B cell (primary cell): ENCODE measurements around the gene PCSK9. TPM values are rescaled to one million over a fixed set of nuclear protein-coding genes. Genes with fewer than 3 reads are reported as not detected.

Source experiments
- ATAC-seq: fragments of 200-7000 bp; cut with Tn5 transposase; one replicate; pipeline ENCODE4 v1.10.0; 2021; ENCODE audit warnings: low read depth, mild to moderate bottlenecking, moderate number of reproducible peaks, moderate library complexity
- CTCF ChIA-PET: fragments of 350-600 bp; sonication (Branson Sonifier 250); formaldehyde crosslinking; loops from one replicate; lab custom pipeline; 2021; ENCODE audit warnings: antibody characterized with exemption, inconsistent platforms; lab: Charles Lee
- POLR2A ChIA-PET: fragments of 350-600 bp; sonication (Branson Sonifier 250); formaldehyde crosslinking; loops from one replicate; lab custom pipeline; 2021; ENCODE audit warnings: antibody characterized with exemption; lab: Charles Lee
- DNase-seq: peaks from one replicate; pipeline ENCODE4 v3.0.0; 2013
- H2AFZ ChIP-seq: 2 replicates; pipeline ENCODE4 v1.6.1; 2012; ENCODE audit warnings: mild to moderate bottlenecking, low read depth, low read length; ENCODE audit not compliant: insufficient read depth, poor library complexity, severe bottlenecking
- H3K27ac ChIP-seq, 2 donors: 1 replicate in 1 of 2; 2 replicates in 1 of 2; pipeline ENCODE4 v1.5.1; 2012 to 2013; ENCODE audit warnings: low read length in 2 of 2, mild to moderate bottlenecking in 2 of 2, moderate library complexity in 1 of 2
- H3K27me3 ChIP-seq, 4 experiments: fragments of 200-600 bp in 1 of 4; sonication (generic) in 1 of 4; replicated peaks in 1 of 4; 1 replicate in 2 of 4; 2 replicates in 2 of 4; pipeline versions ENCODE4 v1.6.1 to v1.7.0; 2013 to 2016; ENCODE audit warnings: low read length in 3 of 4, mild to moderate bottlenecking in 2 of 4, mixed read lengths in 1 of 4, moderate library complexity in 1 of 4; ENCODE audit not compliant: insufficient read depth in 4 of 4, control insufficient read depth in 3 of 4; ENCODE audit errors: control extremely low read depth in 1 of 4
- H3K36me3 ChIP-seq, 2 experiments: replicated peaks in 1 of 2; 1 replicate in 1 of 2; 2 replicates in 1 of 2; pipeline versions ENCODE4 v1.6.1 to v1.7.1; 2013; ENCODE audit warnings: low read length in 1 of 2; ENCODE audit not compliant: insufficient read depth in 2 of 2, control insufficient read depth in 1 of 2; ENCODE audit errors: control extremely low read depth in 1 of 2, extremely low read depth in 1 of 2
- H3K4me1 ChIP-seq, 2 donors: fragments of 200-600 bp in 1 of 2; sonication (generic) in 1 of 2; 1 replicate in 1 of 2; 2 replicates in 1 of 2; pipeline versions ENCODE4 v1.5.1 to v1.6.1; 2013 to 2017; ENCODE audit warnings: low read length in 2 of 2; ENCODE audit not compliant: control insufficient read depth in 2 of 2, insufficient read depth in 2 of 2
- H3K4me2 ChIP-seq: replicated peaks from 2 replicates; pipeline ENCODE3; 2012; ENCODE audit warnings: mild to moderate bottlenecking, low read depth, low read length; ENCODE audit not compliant: poor library complexity, severe bottlenecking
- H3K4me3 ChIP-seq, 5 experiments: fragments of 200-600 bp in 1 of 5; sonication (generic) in 1 of 5; 1 replicate in 3 of 5; 2 replicates in 2 of 5; pipeline versions ENCODE4 v1.5.1 to v1.7.0; 2011 to 2016; ENCODE audit warnings: low read length in 4 of 5, mild to moderate bottlenecking in 4 of 5, low read depth in 2 of 5, control low read depth in 1 of 5, moderate library complexity in 1 of 5; ENCODE audit not compliant: insufficient read depth in 1 of 5; ENCODE audit errors: control extremely low read depth in 1 of 5, extremely low read depth in 1 of 5
- H3K79me2 ChIP-seq: fragments of 200-600 bp; sonication (generic); one replicate; pipeline ENCODE4 v1.6.0; 2016; ENCODE audit warnings: low read length; ENCODE audit not compliant: control insufficient read depth, insufficient read depth
- H3K9ac ChIP-seq: fragments of 200-600 bp; sonication (generic); 2 replicates; pipeline ENCODE4 v1.6.1; 2017; ENCODE audit warnings: mild to moderate bottlenecking, low read length, moderate library complexity
- H3K9me3 ChIP-seq, 3 donors: one replicate each; pipeline versions ENCODE4 v1.6.1 to v1.7.1; 2013; ENCODE audit warnings: low read length in 2 of 3; ENCODE audit not compliant: control insufficient read depth in 2 of 3, insufficient read depth in 1 of 3; ENCODE audit errors: control extremely low read depth in 1 of 3
- H4K20me1 ChIP-seq: 2 replicates; pipeline ENCODE4 v1.6.0; 2012; ENCODE audit warnings: mild to moderate bottlenecking, low read length; ENCODE audit not compliant: insufficient read depth, control insufficient read depth, poor library complexity, severe bottlenecking
- H3K27ac Mint-ChIP-seq: one replicate; pipeline ENCODE4 v1.8.0; 2021; ENCODE audit warnings: mixed read lengths
- H3K27me3 Mint-ChIP-seq: one replicate; pipeline ENCODE4 v1.8.0; 2021; ENCODE audit warnings: mixed read lengths
- H3K4me1 Mint-ChIP-seq: one replicate; pipeline ENCODE4 v1.8.0; 2021; ENCODE audit warnings: mixed read lengths
- H3K4me3 Mint-ChIP-seq: one replicate; pipeline ENCODE4 v1.8.0; 2021; ENCODE audit warnings: mixed read lengths
- H3K9me3 Mint-ChIP-seq: one replicate; pipeline ENCODE4 v1.8.0; 2022; ENCODE audit warnings: mixed read lengths; ENCODE audit not compliant: insufficient read depth
- CTCF ChIP-seq: fragments of 200-600 bp; IDR thresholded peaks from one replicate; pipeline ENCODE4 v1.8.0; 2022; ENCODE audit warnings: antibody characterized with exemption, mild to moderate bottlenecking
- EZH2 ChIP-seq: IDR thresholded peaks from 2 replicates; pipeline ENCODE4 v1.6.1; 2012; ENCODE audit warnings: borderline replicate concordance, low read depth, mild to moderate bottlenecking, moderate library complexity, low read length; ENCODE audit not compliant: insufficient read depth, poor library complexity, severe bottlenecking
- WGBS: methylation state at CpG from one replicate; pipeline ENCODE4 v1.1.5; 2013; ENCODE audit warnings: missing lambda C conversion rate; ENCODE audit not compliant: insufficient coverage; 5-methylcytosine and 5-hydroxymethylcytosine counted together
- intact Hi-C: fragments of 100-400 bp; cut with micrococcal nuclease; formaldehyde crosslinking; loops from one replicate; pipeline ENCODE4 v1.10.0; 2022
- polyA plus RNA-seq: library from polyadenylated mRNA; depleted of rRNA; stranded (reverse); fragments of >200 nt; gene quantifications from 2 replicates; pipeline ENCODE4 v1.2.3, GENCODE V29; 2012
- total RNA-seq, 2 donors: library from RNA; stranded (reverse); fragments of 120-200 nt in 1 of 2; gene quantifications; 1 replicate in 1 of 2; 2 replicates in 1 of 2; pipeline versions ENCODE4 v1.2.3 to v1.2.4, GENCODE V29; 2013 to 2022

The PCSK9 gene
- total and polyA plus RNA-seq, 2 donors (not counting 1 experiment from before 2014, with no cell fraction given): not detected

- no peaks in the 10 kb centered on the region for H3K4me1 Mint-ChIP-seq
- Histone ChIP-seq H2AFZ (no peak overlapping the region), H4K20me1 (no peaks in the 10 kb centered on the region), H3K27me3 (peaks cover 0 to 30% (median 3%) of the 10 kb centered on the region in 4 experiments), H3K9ac (no peak overlapping the region), H3K36me3 (no peaks in the 10 kb centered on the region), H3K4me2 (no peak overlapping the region), H3K4me1 (no peaks in the 10 kb centered on the region), H3K4me3 (no peak overlapping the region), H3K27ac (no peak overlapping the region), H3K9me3 (no peaks in the 10 kb centered on the region), H3K79me2 (no peaks in the 10 kb centered on the region)
- H3K4me3 Mint-ChIP-seq: no peak overlapping the region
- ChIA-PET CTCF (interaction anchor here (1.1 kb wide), 1 partner anchor 57 kb away, joined by 3 read pairs; no protein-coding TSS in a partner anchor), POLR2A (no interaction called here)
- DNase-seq: no peak
- WGBS: 92% methylated on average over 2 of the region's 2 CpGs
- intact Hi-C loops: no loop called here
- no peak for ATAC-seq
- no peak for TF ChIP-seq CTCF
- no peak for TF ChIP-seq EZH2
- no peaks in the 10 kb centered on the region for H3K9me3 Mint-ChIP-seq
- no peak overlapping the region for H3K27ac Mint-ChIP-seq
- peaks cover 16% of the 10 kb centered on the region for H3K27me3 Mint-ChIP-seq
Observed at GRCh38 chr1:55002686-55003085, 36.7 kb upstream of the PCSK9 start.

- Histone ChIP-seq H3K27me3 (peaks cover 0 to 5% (median 0%) of the 10 kb centered on the region in 4 experiments), H3K4me2 (no peak overlapping the region), H3K9ac (no peak overlapping the region), H3K27ac (no peak overlapping the region), H3K4me3 (no peak overlapping the region), H4K20me1 (no peaks in the 10 kb centered on the region), H3K36me3 (no peaks in the 10 kb centered on the region), H3K9me3 (peaks cover 0 to 11% (median 0%) of the 10 kb centered on the region in 3 donors), H2AFZ (no peak overlapping the region), H3K79me2 (no peaks in the 10 kb centered on the region), H3K4me1 (no peaks in the 10 kb centered on the region)
- no peak overlapping the region for H3K27ac Mint-ChIP-seq
- peaks cover 8% of the 10 kb centered on the region for H3K27me3 Mint-ChIP-seq
- no peaks in the 10 kb centered on the region for H3K9me3 Mint-ChIP-seq
- H3K4me1 Mint-ChIP-seq: no peaks in the 10 kb centered on the region
- DNase-seq (no peak), ATAC-seq (no peak)
- ChIA-PET CTCF (no interaction called here), POLR2A (no interaction called here)
- 88% methylated on average over 7 of the region's 10 CpGs for WGBS
- intact Hi-C loops: no loop called here
- H3K4me3 Mint-ChIP-seq: no peak overlapping the region
- TF ChIP-seq CTCF: no peak
- no peak for TF ChIP-seq EZH2
Observed at GRCh38 chr1:55005351-55006140, 33.8 kb upstream of the PCSK9 start.
